ENCODE measurements around the gene THBS3. TPM values are rescaled to one million over a fixed set of nuclear protein-coding genes. Genes with fewer than 3 reads are reported as not detected.
A peak's percentile ranks its signal among the peaks of the same experiment; 100 is the strongest.

Gene THBS3
- total and polyA plus RNA-seq, 2 of the 4 experiments (the other 2 are of a cell fraction), result 15.1 to 30.4 TPM

- no CpG with 5 or more reads among the region's 8 CpGs for WGBS, 2 experiments (ENCODE audit: extremely low coverage in 2 of 2, insufficient read length in 1 of 2)
- H2BK120ac ChIP-seq (ENCODE audit: low read depth, low read length), result peak overlapping the region; percentile 80
- no peaks in the 10 kb centered on the region for H4K20me1 ChIP-seq (ENCODE audit: insufficient read depth, low read length)
- peak overlapping the region; percentile 92 for H4K91ac ChIP-seq (ENCODE audit: insufficient read depth, low read depth, low read length)
- TF ChIP-seq CEBPB (IDR thresholded peaks at IDR 0.05; ENCODE audit: low read depth, low read length) (no peak), SMC3 (IDR thresholded peaks at IDR 0.05; ENCODE audit: low read depth, low read length) (no peak), CHD1 (IDR thresholded peaks at IDR 0.05; ENCODE audit: low read depth, low read length) (no peak), ELK1 (IDR thresholded peaks at IDR 0.05; ENCODE audit: borderline replicate concordance, low read depth, low read length) (no peak), MAZ (IDR thresholded peaks at IDR 0.05; ENCODE audit: borderline replicate concordance, low read depth, low read length) (no peak), RFX5 (IDR thresholded peaks at IDR 0.05; ENCODE audit: low read depth, low read length) (no peak), NFE2L2 (IDR thresholded peaks at IDR 0.05; ENCODE audit: low read depth, low read length) (no peak), FOS (IDR thresholded peaks at IDR 0.05; ENCODE audit: low read depth, low read length) (no peak), BHLHE40 (IDR thresholded peaks at IDR 0.05; ENCODE audit: low read depth, low read length) (no peak), MXI1 (IDR thresholded peaks at IDR 0.05; ENCODE audit: borderline replicate concordance, low read depth, low read length) (no peak), MAFK (IDR thresholded peaks at IDR 0.05; ENCODE audit: low read depth, low read length) (no peak), RCOR1 (IDR thresholded peaks at IDR 0.05; ENCODE audit: insufficient replicate concordance, low read length) (no peak), RAD21 (IDR thresholded peaks at IDR 0.05; ENCODE audit: low read length) (no peak)
- peak overlapping the region; percentile 41 for H4K5ac ChIP-seq (ENCODE audit: low read depth, low read length)
- peak overlapping the region; percentile 96 for H2AK9ac ChIP-seq (replicated peaks; ENCODE audit: low read depth, low read length, poor library complexity)
- intact Hi-C loops (cut with micrococcal nuclease) (no loop called here), dilution Hi-C loops (cut with HindIII; ENCODE audit: low sequenced_read_pairs, unreplicated experiment) (no loop called here), in situ Hi-C loops (cut with MboI; ENCODE audit: low sequenced_read_pairs) (no loop called here)
- H3K9me3 ChIP-seq (ENCODE audit: control insufficient read depth, insufficient read depth, low read length), result no peaks in the 10 kb centered on the region
- peak overlapping the region; percentile 31; the same call in 1 of the 2 replicates for H3K18ac ChIP-seq (ENCODE audit: low read depth, low read length)
- no peak overlapping the region for H2BK20ac ChIP-seq (ENCODE audit: low read depth, low read length)
- peak overlapping the region; percentile 90; the same call in 1 of the 2 replicates for H3K23ac ChIP-seq (ENCODE audit: low read depth, low read length)
- H2AFZ ChIP-seq (replicated peaks; ENCODE audit: low read length, poor library complexity), result peak overlapping the region; percentile 96
- peak overlapping the region; percentile 77 for H2BK5ac ChIP-seq (ENCODE audit: low read depth, low read length, poor library complexity, severe bottlenecking)
- H3K4me3 ChIP-seq (ENCODE audit: insufficient read depth, low read depth, low read length), result peak overlapping the region; percentile 53
- no TSS peak for BruUV-seq (replicated peaks)
- peak overlapping the region; percentile 87 for H2AK5ac ChIP-seq (ENCODE audit: low read depth, low read length)
- H3K9ac ChIP-seq (ENCODE audit: low read depth, low read length), result peak overlapping the region; percentile 68
- peak overlapping the region; percentile 87 for H3K56ac ChIP-seq (ENCODE audit: extremely low read depth, insufficient read depth, low read length)
- POLR2A ChIA-PET (ENCODE audit: unreplicated experiment), result no interaction called here
- no peak for ATAC-seq (ENCODE audit: low read depth)
- H3K79me1 ChIP-seq (ENCODE audit: low read depth in 1 of 2, low read length in 2 of 2), result peaks cover 4 to 31% of the 10 kb centered on the region in 2 experiments; a peak in 3 of 4 replicates
- peak overlapping the region; percentile 80 for H3K27ac ChIP-seq (ENCODE audit: insufficient read depth, low read length)
- DNase-seq, result no peak
- H3K36me3 ChIP-seq (ENCODE audit: control insufficient read depth, insufficient read depth, low read length), result peaks cover 13% of the 10 kb centered on the region
- H3K4ac ChIP-seq (ENCODE audit: low read depth, low read length), result peak overlapping the region; percentile 96
- CTCF ChIA-PET, result no interaction called here
- peaks cover 6% of the 10 kb centered on the region; the same call in 1 of the 2 replicates for H3K4me1 ChIP-seq (ENCODE audit: control insufficient read depth, insufficient read depth, low read length)
- no peaks in the 10 kb centered on the region for H3K27me3 ChIP-seq (ENCODE audit: control insufficient read depth, insufficient read depth, low read length)
- peaks cover 6% of the 10 kb centered on the region for H3K9me1 ChIP-seq (ENCODE audit: insufficient read depth, low read length)
- peak overlapping the region; percentile 92 for H3K14ac ChIP-seq (replicated peaks; ENCODE audit: low read depth, low read length)
- peak overlapping the region; percentile 91 for H3K4me2 ChIP-seq (ENCODE audit: low read depth, low read length)
- H2BK15ac ChIP-seq (ENCODE audit: low read depth, low read length), result peak overlapping the region; percentile 95; the same call in 2 of the 3 replicates
- H4K8ac ChIP-seq (ENCODE audit: low read depth in 2 of 2, low read length in 2 of 2), result peak overlapping the region; percentile 93 to 98
These were observed 37.4 kb upstream of the THBS3 start for GRCh38 chr1:155245163-155245524.
